ENCODE results near the gene AP4E1. TPM values are rescaled to one million over a fixed set of nuclear protein-coding genes. Genes with fewer than 3 reads are reported as not detected.

AP4E1 gene
- total and polyA plus RNA-seq, 2 of the 8 experiments (the other 6 are each of a cell fraction or from before 2014, with no cell fraction given) = 1.4 to 10.9 TPM

DNA sequence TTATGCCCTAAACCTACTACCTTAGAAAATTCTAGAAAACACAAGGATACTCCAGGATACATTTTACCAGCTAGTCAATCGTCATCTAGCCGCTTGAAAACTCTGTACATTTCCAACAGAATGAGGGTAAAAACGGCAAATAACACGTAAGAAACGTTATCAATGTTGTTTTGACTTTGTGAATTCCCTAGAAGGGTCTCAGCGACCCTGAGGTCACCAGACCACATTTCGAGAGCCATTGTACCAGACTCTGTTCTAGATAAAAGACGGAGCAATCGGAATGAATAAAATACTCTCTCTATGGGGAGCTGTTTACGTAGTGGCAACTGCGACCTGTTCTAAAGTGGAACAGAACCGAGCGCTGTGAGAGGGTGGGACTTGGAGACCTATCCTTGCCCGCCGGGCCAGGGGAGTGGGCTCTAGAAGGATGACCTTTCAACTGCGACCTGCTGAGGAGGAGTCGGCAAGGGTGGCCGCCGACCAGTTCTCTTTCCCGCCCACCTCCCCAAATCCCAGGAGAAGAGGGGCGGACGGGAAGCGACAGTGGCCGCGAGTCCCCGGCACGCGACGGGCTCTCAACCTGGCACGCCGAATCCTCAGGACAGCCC is 778 bp upstream of the AP4E1 start:
- ChIA-PET CTCF (ENCODE audit: partially characterized antibody) (interaction anchor here (0.8 to 1.5 kb wide), 2 partner anchors 23 to 27 kb away, joined by 4 to 5 read pairs; no protein-coding TSS in a partner anchor), POLR2A (ENCODE audit: partially characterized antibody) (interaction anchor here (0.6 kb wide), 2 partner anchors 21 to 136 kb away, joined by 3 to 4 read pairs; no protein-coding TSS in a partner anchor)
- DNase-seq (ENCODE audit: low read depth in 1 of 2, low spot score in 2 of 2) (no peak), FAIRE-seq (no peak)
- no peaks in the 10 kb centered on the region for H3K9me3 ChIP-seq (ENCODE audit: insufficient read depth in 2 of 2, low read depth in 1 of 2, low read length in 1 of 2)
- H2BK120ac ChIP-seq (replicated peaks; ENCODE audit: low read depth, low read length) = no peak overlapping the region
- H3K4me2 ChIP-seq (ENCODE audit: insufficient read depth in 1 of 2, low read depth in 2 of 2, low read length in 2 of 2) = peak overlapping the region; percentile 73 to 83
- H4K5ac ChIP-seq (ENCODE audit: insufficient read length, low read depth, low read length) = no peak overlapping the region
- no peaks in the 10 kb centered on the region for H4K20me1 ChIP-seq (replicated peaks in 1 of 2; ENCODE audit: control insufficient read depth in 1 of 2, insufficient read depth in 2 of 2, low read length in 2 of 2)
- H3K23me2 ChIP-seq (ENCODE audit: low read depth, low read length) = peaks cover 2% of the 10 kb centered on the region; the same call in 1 of the 2 replicates
- H3K79me1 ChIP-seq (ENCODE audit: low read depth, low read length) = no peaks in the 10 kb centered on the region
- no peak overlapping the region for H2BK5ac ChIP-seq (ENCODE audit: low read depth, low read length)
- H3K9ac ChIP-seq (replicated peaks in 1 of 4; ENCODE audit: extremely low read depth in 1 of 4, low read depth in 3 of 4, low read length in 3 of 4) = peak overlapping the region; percentile 60 to 89 (median 84); a peak in 6 of 7 replicates
- H3K18ac ChIP-seq (ENCODE audit: extremely low read depth, low read length) = 0 out of 2 replicates have a peak overlapping the region, but pooled peaks have one; percentile 67
- H2BK20ac ChIP-seq (ENCODE audit: low read length) = no peak overlapping the region
- no peak overlapping the region for H2AK5ac ChIP-seq (ENCODE audit: low read depth, low read length)
- no peak overlapping the region for H4K91ac ChIP-seq (replicated peaks; ENCODE audit: insufficient read length, low read length)
- 7% methylated on average over 31 of the region's 31 CpGs; no CpG with 5 or more reads in 1 of the 2 experiments for WGBS, 2 experiments (ENCODE audit: extremely low coverage in 1 of 2, insufficient coverage in 1 of 2, insufficient read length in 1 of 2, insufficient replicate concordance in 2 of 2, low coverage in 1 of 2, low lambda C conversion rate in 2 of 2, missing lambda C conversion rate in 1 of 2)
- no peak overlapping the region for H3K4ac ChIP-seq (replicated peaks; ENCODE audit: insufficient read length, low read depth, low read length)
- peaks cover 0 to 4% (median under 1%) of the 10 kb centered on the region in 4 experiments; a peak in 4 of 8 replicates for H3K36me3 ChIP-seq (ENCODE audit: control insufficient read depth in 2 of 4, insufficient read depth in 4 of 4, low read length in 3 of 4)
- peak overlapping the region; percentile 51; the same call in 1 of the 2 replicates for H3K27ac ChIP-seq (ENCODE audit: low read depth, low read length)
- H3K27me3 ChIP-seq (replicated peaks in 1 of 4; ENCODE audit: control insufficient read depth in 3 of 4, extremely low read depth in 1 of 4, insufficient read depth in 3 of 4, low read length in 3 of 4) = no peaks in the 10 kb centered on the region
- no peak overlapping the region for H3K23ac ChIP-seq (ENCODE audit: insufficient read length)
- H2BK15ac ChIP-seq (ENCODE audit: low read length) = no peak overlapping the region
- peak overlapping the region; percentile 95 for H2AFZ ChIP-seq (ENCODE audit: low read length)
- H3K56ac ChIP-seq (replicated peaks; ENCODE audit: insufficient read length, low read depth, low read length) = no peak overlapping the region
- H2BK12ac ChIP-seq (ENCODE audit: low read depth, low read length) = no peak overlapping the region
- peaks cover 0 to 3% (median 0%) of the 10 kb centered on the region in 4 experiments; a peak in 2 of 7 replicates for H3K4me1 ChIP-seq (replicated peaks in 1 of 4; ENCODE audit: control insufficient read depth in 3 of 4, insufficient read depth in 4 of 4, low read length in 3 of 4)
- H3K79me2 ChIP-seq (ENCODE audit: control insufficient read depth in 1 of 2, insufficient read depth in 2 of 2, low read length in 2 of 2) = peaks cover 0 to 9% of the 10 kb centered on the region in 2 experiments; a peak in 1 of 4 replicates
- peak overlapping the region; percentile 91; the same call in 1 of the 2 replicates for H4K8ac ChIP-seq (ENCODE audit: extremely low read depth, insufficient read depth, low read length)
- H3K14ac ChIP-seq (ENCODE audit: insufficient read length) = no peak overlapping the region
- peak overlapping the region; percentile 54 to 89 (median 80) for H3K4me3 ChIP-seq (ENCODE audit: extremely low read depth in 1 of 4, insufficient read depth in 2 of 4, low read depth in 3 of 4, low read length in 4 of 4)
